Endodermal cell (in vitro differentiated cells): Measurements from ENCODE around the gene HOXB2. TPM values are rescaled to one million over a fixed set of nuclear protein-coding genes. Genes with fewer than 3 reads are reported as not detected.

Experiments
- DNase-seq: peaks from one replicate; pipeline ENCODE4 v3.0.0-alpha.2; 2017
- H3K27ac ChIP-seq: 2 replicates; pipeline ENCODE4 v1.5.1; 2013; ENCODE audit warnings: mild to moderate bottlenecking, low read depth, low read length, moderate library complexity
- H3K27me3 ChIP-seq: 2 replicates; pipeline ENCODE4 v1.6.1; 2013; ENCODE audit warnings: mild to moderate bottlenecking, low read length, moderate library complexity; ENCODE audit not compliant: insufficient read depth, control insufficient read depth, poor library complexity, severe bottlenecking
- H3K36me3 ChIP-seq: 2 replicates; pipeline ENCODE4 v1.7.0; 2013; ENCODE audit warnings: mild to moderate bottlenecking, low read length, moderate library complexity; ENCODE audit not compliant: control insufficient read depth, insufficient read depth
- H3K4me1 ChIP-seq: one replicate; pipeline ENCODE4 v1.7.0; 2013; ENCODE audit warnings: low read length; ENCODE audit not compliant: control insufficient read depth, insufficient read depth
- H3K4me3 ChIP-seq: 2 replicates; pipeline ENCODE4 v1.5.1; 2013; ENCODE audit warnings: mild to moderate bottlenecking, low read length, moderate library complexity
- H3K9ac ChIP-seq: 2 replicates; pipeline ENCODE4 v1.6.1; 2013; ENCODE audit warnings: mild to moderate bottlenecking, low read length, moderate library complexity; ENCODE audit not compliant: poor library complexity, severe bottlenecking; ENCODE audit errors: extremely low read depth
- H3K9me3 ChIP-seq: 2 replicates; pipeline ENCODE4 v1.6.1; 2013; ENCODE audit warnings: mild to moderate bottlenecking, low read length, moderate library complexity; ENCODE audit not compliant: control insufficient read depth
- H3K27ac Mint-ChIP-seq: 2 replicates; pipeline ENCODE4 v1.8.0; 2020; ENCODE audit warnings: mixed read lengths
- H3K27me3 Mint-ChIP-seq: 2 replicates; pipeline ENCODE4 v1.8.0; 2021; ENCODE audit warnings: mild to moderate bottlenecking, mixed read lengths; ENCODE audit not compliant: insufficient read depth
- H3K36me3 Mint-ChIP-seq: 2 replicates; pipeline ENCODE4 v1.8.0; 2020; ENCODE audit warnings: low read depth, mixed read lengths
- H3K4me1 Mint-ChIP-seq: 2 replicates; pipeline ENCODE4 v1.8.0; 2020; ENCODE audit warnings: mixed read lengths
- H3K4me3 Mint-ChIP-seq: 2 replicates; pipeline ENCODE4 v1.8.0; 2020; ENCODE audit warnings: mild to moderate bottlenecking, moderate library complexity, mixed read lengths
- H3K9me3 Mint-ChIP-seq: 2 replicates; pipeline ENCODE4 v1.8.0; 2020; ENCODE audit warnings: mild to moderate bottlenecking, mixed read lengths
- CTCF ChIP-seq: fragments of 200-600 bp; sonication (generic); conservative IDR thresholded peaks from 2 replicates; pipeline ENCODE4 v1.5.0; 2021; ENCODE audit warnings: antibody characterized with exemption, mild to moderate bottlenecking
- WGBS, 2 experiments: methylation state at CpG; one replicate each; pipeline versions ENCODE4 v1.1.5 to v1.1.7; 2013; ENCODE audit warnings: missing lambda C conversion rate in 2 of 2, mixed read lengths in 1 of 2; ENCODE audit not compliant: insufficient coverage in 1 of 2, insufficient read length in 1 of 2; 5-methylcytosine and 5-hydroxymethylcytosine counted together
- total RNA-seq, 2 donors: library from RNA; stranded (reverse); fragmentation: NEBNext Ultra II Directional in 1 of 2; extraction: Animal tissue kit (Norgen Biotek cat#: 25700) in 1 of 2; gene quantifications; 2 replicates in 1 of 2; 3 replicates in 1 of 2; pipeline ENCODE4 v1.2.1, GENCODE V29; 2021

Gene HOXB2
- total RNA-seq, 2 donors from 2014 or later, result 0.22 TPM; not detected in 1

- H3K4me1 ChIP-seq, result peaks cover 8% of the 10 kb centered on the region
- 2 to 3% methylated on average over 40 to 43 of the region's 44 CpGs for WGBS, 2 experiments
- H3K4me1 Mint-ChIP-seq, result peaks cover 10% of the 10 kb centered on the region
- peaks cover 99% of the 10 kb centered on the region for H3K27me3 Mint-ChIP-seq
- no peaks in the 10 kb centered on the region for H3K36me3 ChIP-seq
- H3K9me3 ChIP-seq, result no peaks in the 10 kb centered on the region
- DNase-seq, result peak; percentile 85
- no peak overlapping the region for H3K27ac Mint-ChIP-seq
- peak overlapping the region; percentile 42 for H3K4me3 Mint-ChIP-seq
- peak overlapping the region; percentile 73 for H3K4me3 ChIP-seq
- no peak for TF ChIP-seq CTCF
- peak overlapping the region; percentile 67 for H3K27ac ChIP-seq
- H3K36me3 Mint-ChIP-seq, result no peaks in the 10 kb centered on the region
- H3K27me3 ChIP-seq, result peaks cover 99% of the 10 kb centered on the region
- H3K9me3 Mint-ChIP-seq, result no peaks in the 10 kb centered on the region
- H3K9ac ChIP-seq, result peak overlapping the region; percentile 8
Measured at GRCh38 chr17:48554412-48555257, 9.7 kb upstream of the HOXB2 start.

- Histone ChIP-seq H3K36me3 (no peaks in the 10 kb centered on the region), H3K9me3 (no peaks in the 10 kb centered on the region), H3K9ac (no peak overlapping the region), H3K27me3 (peaks cover 99% of the 10 kb centered on the region), H3K4me3 (peak overlapping the region; percentile 73), H3K4me1 (peaks cover 10% of the 10 kb centered on the region), H3K27ac (peak overlapping the region; percentile 42)
- Mint-ChIP-seq H3K27ac (no peak overlapping the region), H3K27me3 (peaks cover 99% of the 10 kb centered on the region), H3K4me1 (peaks cover 12% of the 10 kb centered on the region), H3K36me3 (no peaks in the 10 kb centered on the region), H3K9me3 (no peaks in the 10 kb centered on the region), H3K4me3 (no peak overlapping the region)
- DNase-seq, result no peak
- WGBS, 2 experiments, result 25 to 29% methylated on average over 1 of the region's 1 CpG
- no peak for TF ChIP-seq CTCF
Measured at GRCh38 chr17:48553826-48554225, 8.9 kb upstream of the HOXB2 start.

DNA sequence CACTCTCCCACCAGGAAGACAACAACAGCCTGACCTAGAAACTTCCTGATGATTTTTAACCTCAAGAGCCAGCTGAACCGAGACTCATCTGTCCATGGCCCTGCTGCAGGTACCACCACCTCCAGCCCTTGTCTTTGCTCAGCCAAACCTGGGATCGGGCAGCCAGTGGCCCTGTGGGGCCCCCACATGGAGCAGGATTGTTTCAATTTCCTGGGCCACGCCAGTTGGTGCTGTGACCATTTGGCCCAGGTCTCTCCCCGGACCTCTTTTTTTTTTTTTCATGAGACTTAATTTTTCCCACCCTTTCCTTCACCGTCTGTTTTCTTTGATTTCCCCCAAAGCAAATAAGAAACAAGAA, 8.3 kb upstream of the HOXB2 start:
- Histone ChIP-seq H3K9ac (no peak overlapping the region), H3K4me1 (peaks cover 14% of the 10 kb centered on the region), H3K36me3 (no peaks in the 10 kb centered on the region), H3K4me3 (no peak overlapping the region), H3K27ac (peak overlapping the region; percentile 52), H3K9me3 (no peaks in the 10 kb centered on the region), H3K27me3 (peaks cover 99% of the 10 kb centered on the region)
- Mint-ChIP-seq H3K9me3 (no peaks in the 10 kb centered on the region), H3K4me1 (peaks cover 16% of the 10 kb centered on the region), H3K27me3 (peaks cover 99% of the 10 kb centered on the region), H3K4me3 (no peak overlapping the region), H3K36me3 (no peaks in the 10 kb centered on the region), H3K27ac (no peak overlapping the region)
- no peak for TF ChIP-seq CTCF
- DNase-seq, result no peak
- WGBS, 2 experiments, result 11 to 29% methylated on average over 3 to 5 of the region's 5 CpGs
